Activated effector memory CD4-positive, alpha-beta T cell treated with Interleukin-2 at 50 U/mL for 16 hours (primary cell): ENCODE results near the gene APOA1.

Source experiments
- DNase-seq: peaks from one replicate; pipeline ENCODE4 v3.0.0-alpha.2; 2020

APOA1 gene

DNA sequence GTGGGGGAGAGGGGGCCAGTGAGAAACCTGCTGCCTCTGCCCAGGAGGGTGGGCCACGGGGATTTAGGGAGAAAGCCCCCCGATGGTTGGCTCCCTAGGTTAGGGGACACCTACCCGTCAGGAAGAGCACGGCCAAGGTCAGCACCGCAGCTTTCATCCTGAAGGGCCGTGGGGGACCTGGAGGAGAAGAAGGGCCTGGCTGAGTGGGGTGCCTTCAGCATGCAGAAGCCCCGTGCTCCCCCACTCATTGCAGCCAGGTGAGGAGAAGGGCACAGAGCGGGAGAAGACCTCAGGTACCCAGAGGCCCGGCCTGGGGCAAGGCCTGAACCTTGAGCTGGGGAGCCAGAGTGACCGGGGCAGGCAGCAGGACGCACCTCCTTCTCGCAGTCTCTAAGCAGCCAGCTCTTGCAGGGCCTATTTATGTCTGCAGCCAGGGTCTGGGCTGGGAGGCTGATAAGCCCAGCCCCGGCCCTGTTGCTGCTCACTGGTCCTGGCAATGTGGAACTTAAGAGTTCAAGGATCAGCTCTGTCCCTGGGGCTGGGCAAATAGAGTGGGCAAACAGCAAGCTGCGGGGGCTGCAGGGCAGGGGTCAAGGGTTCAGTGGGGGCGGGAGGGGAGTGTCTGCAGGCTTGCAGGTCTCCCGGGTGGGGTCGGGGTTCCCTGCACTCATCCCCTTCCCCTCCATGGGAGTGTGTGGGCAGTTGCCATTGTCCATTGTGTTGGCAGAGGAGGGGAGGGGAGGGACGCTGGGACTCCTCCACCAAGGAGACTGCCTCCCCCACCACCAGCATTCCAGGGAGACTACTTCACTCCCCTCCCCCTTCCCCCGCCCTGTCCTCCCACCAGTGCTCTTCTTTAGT, at the start of gene APOA1:
Gene APOA1, minus strand, starts transcription at position 392 of the 861 bp plus-strand sequence. Its CDS starts 235 bp downstream, at position 157.
- DNase-seq: no peak

DNA sequence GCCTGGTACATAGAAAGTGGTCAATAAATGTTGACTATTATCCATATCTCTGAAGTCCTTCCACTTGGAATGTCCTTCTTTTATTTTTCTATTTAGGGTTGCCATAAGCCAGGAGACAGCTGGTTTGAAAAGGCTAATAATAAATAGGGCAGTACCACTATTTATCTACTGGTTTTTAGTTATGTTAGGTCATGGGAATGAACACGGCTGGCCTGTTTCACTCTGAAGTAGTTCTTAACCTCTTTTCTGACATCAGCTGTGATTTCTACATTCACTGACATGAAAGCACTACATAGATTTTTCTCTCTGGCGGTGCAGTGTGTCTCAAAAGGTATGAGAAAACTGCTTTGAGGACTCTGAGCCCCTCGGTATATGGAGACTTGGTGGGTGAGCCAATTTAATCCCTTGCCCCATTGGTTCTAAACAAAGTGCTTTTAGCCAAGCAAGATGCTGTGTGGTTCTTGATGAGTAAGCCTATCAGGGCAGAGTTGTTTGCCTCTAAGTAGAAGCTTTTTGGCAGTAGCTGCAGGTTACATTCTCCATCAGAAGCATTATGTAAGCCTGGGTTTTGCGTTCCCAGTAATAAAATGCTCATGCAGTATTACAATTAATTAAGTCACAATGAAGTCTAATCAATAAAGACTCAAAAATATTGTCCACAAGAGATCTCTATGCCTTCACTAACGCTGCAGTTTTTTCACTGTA, 48.7 kb upstream of the APOA1 start:
- DNase-seq: no peak

DNA sequence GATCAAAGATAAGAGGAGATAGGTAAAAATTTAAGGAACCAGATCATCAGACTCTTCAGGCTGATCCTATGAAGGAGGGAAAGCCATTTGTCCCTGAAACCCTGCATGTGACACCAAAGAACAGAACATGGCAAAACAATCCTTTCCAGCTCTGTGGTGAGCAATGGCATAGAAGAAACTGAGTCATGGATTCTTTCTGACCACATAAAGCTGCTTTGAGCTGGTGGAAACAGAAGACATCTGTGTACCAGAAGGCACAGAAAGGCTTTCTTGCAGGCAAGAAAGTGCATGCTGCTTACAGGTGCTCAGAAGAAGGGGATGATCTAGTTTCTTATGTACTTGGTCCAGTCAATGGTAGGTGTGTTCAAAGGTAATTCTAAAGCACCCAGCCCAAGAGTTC, 45.0 kb upstream of the APOA1 start:
- no peak for DNase-seq

DNA sequence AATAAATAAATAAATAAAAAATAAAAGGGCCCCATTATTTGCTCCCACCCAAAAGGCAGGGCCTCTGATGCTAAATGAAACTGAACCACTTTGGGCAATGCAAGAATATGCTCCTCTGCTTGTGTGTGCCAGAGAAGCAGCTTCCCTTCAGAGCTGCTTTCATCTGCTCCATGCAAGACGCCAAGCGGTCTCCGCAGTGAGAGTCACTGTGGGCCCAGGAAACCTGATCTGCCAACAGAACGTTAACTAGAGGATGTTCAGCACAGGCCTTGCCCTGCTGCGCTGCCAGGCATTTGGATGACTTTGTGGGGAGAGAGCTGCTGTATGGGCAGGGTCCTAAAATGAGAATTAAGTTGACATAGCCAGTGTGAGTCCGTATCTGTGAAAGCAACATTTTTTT, 43.7 kb upstream of the APOA1 start:
- no peak for DNase-seq

DNA sequence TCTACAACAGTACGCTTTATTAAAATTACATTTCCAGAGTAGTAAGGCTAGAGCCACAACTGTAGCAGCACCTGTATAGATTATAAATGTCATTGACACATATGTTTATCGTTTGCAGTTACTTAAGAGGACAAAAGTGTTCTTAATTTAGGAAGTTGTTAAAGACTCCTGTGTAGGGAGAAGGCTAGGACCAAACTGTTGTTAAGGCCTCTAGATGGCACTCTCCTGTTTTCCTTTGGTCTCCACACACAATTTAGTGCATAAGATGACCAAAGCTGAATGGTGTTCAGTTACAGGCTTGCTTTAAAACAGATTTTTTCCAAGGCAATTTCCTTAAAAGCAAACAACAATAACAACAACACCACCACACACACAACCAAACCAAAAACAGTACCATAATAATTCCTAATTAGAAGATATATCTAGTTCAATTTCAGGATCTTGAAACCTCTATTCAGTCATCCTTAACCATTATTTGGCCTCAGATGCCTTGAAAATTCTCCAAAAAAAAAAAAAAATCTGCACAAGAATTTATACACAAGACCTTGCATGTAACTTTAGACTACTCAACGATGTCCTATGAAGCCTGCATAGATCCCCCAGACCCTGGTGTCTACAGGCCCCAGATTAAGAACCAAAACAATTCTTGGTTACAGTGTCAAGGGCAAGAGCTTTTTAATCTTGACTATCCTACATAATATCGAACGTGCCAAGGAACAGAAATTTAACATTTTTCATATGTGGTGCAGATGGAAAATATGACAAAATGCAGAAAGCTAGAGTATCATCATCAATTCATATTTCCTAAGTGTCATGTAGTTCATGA, 42.6 kb upstream of the APOA1 start:
- DNase-seq: no peak

DNA sequence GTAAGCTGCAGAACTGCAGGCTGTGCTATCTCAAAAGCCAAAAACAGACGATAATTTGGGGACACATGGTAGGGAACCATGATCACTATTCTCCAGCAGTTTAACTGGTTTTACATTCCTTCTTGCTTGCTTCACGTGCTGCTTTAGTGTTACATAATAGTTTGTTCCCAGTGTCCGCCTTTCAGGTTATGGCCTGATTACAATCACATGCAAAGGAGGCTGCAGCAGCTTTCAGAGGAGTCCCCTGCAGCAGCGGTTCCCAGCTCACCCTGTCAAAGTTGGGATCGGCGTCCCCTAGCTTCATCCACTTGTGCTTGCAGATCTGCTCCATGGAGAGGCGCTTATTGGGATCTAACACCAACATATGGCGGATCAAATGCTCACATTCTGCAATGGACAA, 39.2 kb upstream of the APOA1 start:
- DNase-seq: no peak

DNA sequence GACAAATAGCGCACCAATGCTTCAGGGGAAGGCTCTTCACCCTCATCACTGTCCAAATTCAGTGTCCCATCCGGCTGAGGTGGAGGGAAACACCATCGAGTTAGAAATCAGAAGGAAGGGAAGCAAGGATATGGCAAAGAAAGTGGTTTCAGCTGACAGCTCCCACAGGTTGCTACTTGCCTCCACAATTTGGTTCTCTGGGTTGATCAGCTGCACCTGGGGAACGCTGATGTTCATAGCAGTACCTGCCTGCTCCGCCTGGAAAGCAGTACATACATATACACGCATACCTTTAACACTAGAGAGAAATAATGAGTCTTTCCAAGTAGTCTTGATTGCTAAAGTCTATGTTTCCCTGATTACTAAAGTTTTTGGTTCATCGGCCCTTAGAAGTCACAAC, 37.8 kb upstream of the APOA1 start:
- DNase-seq: no peak

DNA sequence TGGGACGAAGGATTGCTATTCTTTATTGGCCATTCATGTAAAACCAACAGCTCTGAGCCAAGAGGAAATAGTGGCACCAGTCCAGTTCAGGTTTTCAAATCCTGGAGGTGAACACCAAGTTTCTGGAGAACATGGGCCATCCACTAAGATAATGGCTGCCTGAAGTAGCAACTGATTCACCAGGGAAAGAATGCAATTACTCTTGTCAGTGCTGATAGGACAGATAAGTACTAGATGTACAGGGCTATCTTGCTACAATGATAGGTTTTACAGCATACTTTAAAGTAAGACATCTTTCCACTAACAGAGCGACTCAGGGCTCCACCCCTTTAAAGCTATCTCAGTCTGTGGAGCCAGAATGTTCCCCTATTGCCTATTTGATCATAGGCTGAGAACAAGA, 36.8 kb upstream of the APOA1 start:
- DNase-seq: no peak

DNA sequence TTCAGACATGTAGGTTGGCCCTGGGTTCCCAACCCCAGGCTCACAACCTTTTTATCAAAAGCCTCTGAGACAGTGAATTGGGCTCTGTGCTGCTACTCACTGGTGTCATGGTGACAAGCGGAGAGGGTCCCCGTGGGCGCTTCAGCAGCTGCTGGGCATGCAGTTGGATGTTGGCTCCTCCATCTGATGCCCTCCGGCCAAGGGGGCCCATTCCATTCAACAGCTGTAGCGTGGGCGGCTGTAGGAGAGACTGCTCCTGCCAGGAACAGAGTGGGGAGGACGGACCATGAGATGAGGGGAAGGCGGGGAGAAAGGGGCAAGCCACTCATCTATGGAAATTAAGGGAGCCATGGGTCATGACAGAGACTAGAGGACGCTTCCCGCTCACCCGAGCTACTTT, 36.0 kb upstream of the APOA1 start:
- DNase-seq: no peak

DNA sequence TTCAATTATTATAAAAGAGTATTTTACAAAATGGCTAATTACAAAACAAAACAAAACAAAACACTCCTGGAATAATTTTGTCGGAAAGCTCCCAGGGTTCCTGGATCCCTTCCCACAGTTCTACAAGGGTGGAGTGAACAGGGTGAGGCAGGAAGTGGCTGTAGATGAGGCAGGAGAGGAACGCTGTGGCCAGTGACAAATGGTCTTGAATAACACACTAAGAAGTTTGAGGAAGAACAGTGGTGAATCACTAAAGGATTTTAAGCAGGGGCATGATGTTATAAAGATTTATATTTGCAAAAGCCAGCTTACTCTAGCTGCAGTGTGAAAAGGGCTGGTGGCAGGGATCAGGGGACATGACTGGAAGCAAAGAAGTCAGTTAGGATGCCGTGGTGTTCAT, 33.8 kb upstream of the APOA1 start:
- DNase-seq: no peak

DNA sequence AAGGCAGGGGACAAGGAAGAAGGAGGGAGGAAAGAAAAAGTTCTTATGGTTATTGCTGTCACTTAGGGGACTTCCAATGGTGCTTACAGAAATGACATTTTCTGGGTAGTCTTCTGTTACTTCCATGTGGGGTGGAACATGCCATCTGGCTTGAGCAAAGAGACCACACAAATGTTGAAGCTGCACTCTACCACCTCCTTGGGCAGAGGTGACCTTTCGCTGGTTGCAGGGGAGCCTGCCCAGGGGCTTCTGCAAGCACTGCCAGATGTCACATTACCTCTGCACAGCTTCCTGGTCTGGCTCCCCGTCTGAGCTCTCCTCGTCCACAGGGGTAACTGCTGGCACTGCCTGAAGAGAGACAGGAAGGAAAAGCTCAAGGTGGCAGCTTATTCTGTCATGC, 32.6 kb upstream of the APOA1 start:
- DNase-seq: no peak

DNA sequence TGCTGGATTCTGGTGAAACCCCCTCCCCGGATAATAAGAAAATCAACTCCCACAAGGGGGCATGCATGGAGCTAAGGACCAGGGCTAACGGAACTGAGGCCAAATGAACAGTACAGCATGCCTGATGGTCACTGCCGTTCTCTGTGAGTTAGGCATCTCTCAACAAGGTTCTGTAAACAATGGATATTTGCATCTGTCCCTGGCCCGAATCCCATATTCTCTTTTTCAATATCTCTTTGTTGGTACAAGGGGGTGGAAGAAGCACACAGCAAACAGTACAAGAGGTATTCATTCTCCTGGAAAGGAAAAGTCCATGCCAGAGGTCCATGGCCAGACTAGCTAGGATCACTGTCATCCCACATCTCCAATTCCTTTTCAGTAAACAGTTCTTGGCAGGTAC, 32.2 kb upstream of the APOA1 start:
- no peak for DNase-seq

DNA sequence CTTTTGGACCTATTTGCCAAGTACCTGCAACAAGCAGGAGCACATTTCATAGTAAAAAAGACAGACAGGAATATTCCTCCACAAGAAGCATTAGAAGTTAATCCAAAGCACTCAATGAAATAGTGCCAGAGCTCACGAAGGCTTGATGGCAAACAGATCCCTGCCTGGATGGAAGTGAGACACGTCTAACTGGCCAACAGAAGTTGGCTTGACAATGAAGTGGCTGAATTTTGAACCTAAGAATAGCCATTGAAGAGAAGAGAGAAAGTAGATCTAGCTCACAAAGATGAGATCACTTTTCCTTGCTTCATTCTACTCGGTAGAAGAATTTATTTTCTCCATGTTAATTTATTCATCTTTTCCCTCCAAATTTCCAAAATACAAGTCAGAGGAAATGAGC, 30.6 kb upstream of the APOA1 start:
- no peak for DNase-seq

DNA sequence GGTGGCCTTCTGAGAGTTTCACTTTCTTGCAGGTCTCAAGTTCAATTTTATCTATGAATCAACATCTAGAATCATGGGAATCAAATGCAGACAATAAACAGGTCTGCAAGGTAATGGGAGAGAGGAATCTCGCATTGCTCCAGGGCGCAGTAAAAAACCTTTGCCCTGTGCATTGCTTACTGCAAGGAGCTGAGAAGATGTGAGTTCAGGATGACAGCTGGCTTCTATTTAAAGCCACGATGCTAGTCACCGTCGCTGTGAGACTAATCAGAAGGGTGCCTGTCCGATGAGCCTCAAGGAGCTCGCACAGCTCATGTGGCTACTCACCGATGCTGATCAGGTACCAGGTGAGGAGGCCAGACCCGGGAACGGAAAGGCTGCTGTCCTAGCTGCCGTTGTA, 30.2 kb upstream of the APOA1 start:
- no peak for DNase-seq

DNA sequence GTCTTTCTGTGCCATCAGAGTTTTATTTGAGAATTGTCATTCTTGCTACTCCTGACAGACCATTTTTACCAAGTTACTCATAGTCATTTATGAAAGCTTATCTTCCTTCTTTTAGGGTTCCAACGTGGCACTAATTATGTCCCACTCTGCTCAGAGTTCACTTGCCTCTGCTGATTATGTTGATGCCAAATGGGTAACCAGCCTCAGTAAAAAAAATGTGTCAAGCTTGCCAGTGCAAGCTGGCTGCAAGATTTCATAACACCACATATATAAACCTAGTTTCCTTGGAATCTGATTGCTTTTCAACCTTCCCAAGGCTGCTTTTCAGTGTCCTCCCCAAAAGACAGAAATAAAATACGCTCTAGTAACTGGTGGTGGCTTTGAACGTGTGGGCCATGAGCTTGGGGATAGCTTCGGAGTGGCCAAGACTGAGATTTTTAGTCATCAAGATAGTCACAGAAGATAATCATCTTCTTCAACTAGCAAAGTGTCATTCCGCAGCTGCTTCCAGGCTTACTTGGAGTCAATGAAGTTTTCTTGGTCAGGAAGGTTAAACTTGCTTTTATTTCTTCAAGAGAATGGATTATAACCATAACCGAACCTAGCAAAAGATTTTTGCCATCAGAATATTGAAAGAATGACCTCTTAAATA, 29.5 kb upstream of the APOA1 start:
- DNase-seq: no peak

DNA sequence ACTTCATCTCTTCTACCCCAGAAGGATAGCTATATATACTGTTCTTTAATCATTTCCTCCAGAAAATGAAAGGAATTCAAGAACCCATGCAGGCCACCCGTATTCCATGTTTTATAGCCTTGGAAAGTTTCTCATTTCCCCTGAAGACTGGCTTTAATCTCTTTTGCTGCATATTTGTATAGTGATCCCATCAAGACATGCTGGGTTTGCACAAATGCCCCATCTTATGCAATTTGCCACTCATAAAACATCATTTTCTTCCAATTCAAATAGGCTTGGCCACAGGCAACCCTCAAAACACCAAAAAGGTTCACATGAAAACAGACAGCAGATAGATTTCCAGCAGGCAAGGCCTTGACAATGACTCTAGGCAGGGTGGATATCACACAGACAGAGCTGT, 28.3 kb upstream of the APOA1 start:
- no peak for DNase-seq

DNA sequence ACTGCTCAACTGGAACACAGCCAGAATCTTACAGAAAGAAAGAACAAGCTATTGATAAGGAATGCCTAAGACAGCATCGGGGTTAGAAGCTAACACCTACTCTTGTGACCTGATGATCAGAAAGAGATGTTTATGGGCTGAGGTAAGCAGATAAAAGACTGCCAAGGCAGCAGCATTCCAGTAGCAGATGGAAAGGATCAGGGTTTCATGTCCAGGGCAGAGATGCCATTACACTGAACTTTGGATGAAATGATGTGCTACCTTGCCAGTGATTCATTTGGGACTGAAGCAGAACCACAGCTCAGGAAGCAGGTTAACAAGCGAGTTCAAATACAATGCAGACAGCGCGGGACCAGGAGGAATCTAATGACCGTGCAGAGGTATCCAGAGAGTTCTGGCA, 27.1 kb upstream of the APOA1 start:
- DNase-seq: no peak

DNA sequence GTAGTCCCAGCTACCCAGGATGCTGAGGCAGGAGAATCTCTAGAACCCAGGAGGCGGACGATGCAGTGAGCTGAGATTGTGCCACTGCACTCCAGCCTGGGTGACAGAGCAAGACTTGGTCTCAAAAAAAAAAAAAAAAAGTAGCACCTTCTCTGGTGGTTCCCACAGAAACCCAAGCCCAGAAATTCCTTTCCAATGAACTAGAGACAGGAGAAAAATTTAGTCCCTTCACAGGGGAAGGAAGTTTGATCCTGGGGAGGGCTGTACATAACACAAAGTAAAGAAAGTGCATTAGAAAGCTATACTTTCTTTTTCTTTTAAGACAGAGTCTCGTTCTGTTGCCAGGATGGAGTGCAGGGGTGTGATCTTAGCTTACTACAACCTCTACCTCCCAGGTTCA, 25.5 kb upstream of the APOA1 start:
- no peak for DNase-seq

DNA sequence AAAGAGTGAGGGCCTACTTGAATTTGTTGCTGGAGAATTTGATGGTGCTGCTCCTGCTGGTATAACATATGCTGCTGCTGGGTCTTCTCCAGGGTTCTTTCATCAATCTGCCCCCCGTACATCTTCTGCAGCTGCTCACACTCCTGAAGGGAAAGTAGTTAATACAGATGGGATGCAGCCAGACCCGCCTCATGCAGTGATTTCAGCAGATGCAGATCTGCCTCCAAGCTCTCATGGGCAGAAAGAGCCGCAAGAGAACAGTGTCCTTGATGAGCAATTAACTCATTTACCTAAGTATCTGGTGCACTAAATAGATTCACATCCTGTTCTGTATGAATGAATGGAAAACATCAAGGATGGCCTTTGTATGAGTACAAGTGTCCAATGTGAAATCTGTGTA, 24.8 kb upstream of the APOA1 start:
- DNase-seq: no peak

DNA sequence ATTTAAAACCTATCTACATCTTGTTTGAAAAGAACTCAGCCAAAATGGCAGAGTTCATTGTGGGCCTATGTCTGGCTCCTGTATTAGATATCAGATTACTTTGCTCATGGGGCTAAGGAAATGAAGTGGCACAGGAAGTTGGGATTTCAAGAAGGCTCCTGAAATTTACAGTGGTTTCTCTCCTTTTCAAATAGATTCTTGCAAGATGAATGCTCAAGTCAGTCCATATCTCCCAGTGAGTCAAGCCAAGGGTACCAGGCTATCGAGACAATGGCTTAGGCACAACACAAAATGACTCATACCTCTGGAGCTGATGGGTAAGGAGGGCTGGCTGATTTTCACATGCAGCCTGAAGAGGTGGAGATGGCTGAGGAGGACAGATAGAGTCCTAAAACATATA, 24.1 kb upstream of the APOA1 start:
- DNase-seq: no peak

DNA sequence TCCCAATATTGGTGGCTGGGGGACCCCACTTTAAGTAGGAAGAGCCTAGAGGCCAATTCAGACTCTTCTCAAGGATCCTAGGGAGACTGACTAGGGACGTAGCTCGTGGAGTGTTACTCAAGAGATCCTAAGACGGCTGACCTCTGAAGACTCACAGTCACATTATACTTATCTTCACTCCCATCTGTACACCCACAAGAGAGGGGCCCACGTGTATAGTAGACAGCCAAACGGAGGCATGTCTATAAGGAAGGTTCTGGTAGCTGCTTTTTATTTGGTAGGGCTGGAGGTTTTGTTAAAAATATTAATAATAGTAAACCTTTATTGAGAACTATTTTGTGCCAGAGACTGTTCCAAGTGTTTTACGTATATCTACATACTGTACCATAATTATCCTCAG, 22.9 kb upstream of the APOA1 start:
- no peak for DNase-seq

DNA sequence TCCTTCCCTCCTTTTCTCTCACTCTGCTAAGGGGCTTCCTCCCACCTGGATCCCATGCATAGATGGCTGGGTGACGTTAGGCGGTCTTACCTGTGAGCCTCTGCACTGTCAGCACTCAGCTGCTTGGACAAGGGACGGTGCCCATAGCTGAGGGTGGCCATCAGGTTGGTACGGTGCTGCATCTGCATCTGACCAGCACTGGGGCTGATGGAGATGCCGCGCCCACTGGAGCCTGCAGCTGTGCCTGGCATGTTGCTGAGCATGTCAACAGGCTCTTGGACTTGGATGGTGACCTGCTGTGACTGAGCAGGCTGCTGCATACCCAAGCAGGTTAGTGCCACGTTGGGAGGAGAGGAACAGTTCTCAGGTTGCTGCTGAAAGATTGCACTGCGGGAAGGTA, 21.8 kb upstream of the APOA1 start:
- no peak for DNase-seq

DNA sequence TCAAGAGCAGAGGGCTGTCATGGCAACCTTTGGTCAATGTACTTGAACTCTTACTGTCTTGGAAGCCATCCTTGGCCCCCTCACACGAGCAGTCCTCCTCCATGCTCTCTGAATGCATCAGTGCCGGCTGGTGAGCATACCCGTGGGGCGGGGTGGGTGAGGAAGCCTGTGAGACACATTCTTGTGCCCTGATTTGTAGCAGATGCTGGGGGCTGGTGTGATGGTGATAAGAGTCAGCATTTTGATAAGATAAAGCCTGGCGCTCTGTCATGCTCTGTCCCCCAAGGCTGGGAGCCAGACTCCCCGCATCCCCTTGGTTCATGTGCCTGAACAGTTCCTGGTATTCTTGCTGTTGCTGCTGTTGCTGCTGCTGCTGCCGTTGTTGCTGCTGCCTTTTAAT, 20.5 kb upstream of the APOA1 start:
- no peak for DNase-seq
